IMR-90 (cell line): ENCODE data around the gene IL17B. TPM values are rescaled to one million over a fixed set of nuclear protein-coding genes. Genes with fewer than 3 reads are reported as not detected.
A peak's percentile ranks its signal among the peaks of the same experiment; 100 is the strongest.

Experiments
- ATAC-seq: fragments of 200-7000 bp; cut with Tn5 transposase; 2 replicates; pipeline ENCODE4 v1.9.1; 2020; ENCODE audit warnings: low read depth, mild to moderate bottlenecking, moderate library complexity
- BruUV-seq: library from RNA; stranded (reverse); fragments of 400-500 nt; replicated peaks from 2 replicates; lab custom pipeline; 2021; lab: Mats Ljungman, UMichigan
- CTCF ChIA-PET: fragments of 300-600 bp; formaldehyde crosslinking; extraction: SDS; loops from one replicate; lab custom pipeline; 2021; ENCODE audit warnings: antibody characterized with exemption; lab: Yijun Ruan, JAX
- POLR2A ChIA-PET: fragments of 300-600 bp; sonication (Branson Sonifier 250); formaldehyde crosslinking; loops from one replicate; lab custom pipeline; 2022; ENCODE audit warnings: antibody characterized with exemption; ENCODE audit not compliant: unreplicated experiment; lab: Charles Lee
- DNase-seq: peaks from one replicate; pipeline ENCODE4 v3.0.0; 2013
- H2AFZ ChIP-seq: replicated peaks from 2 replicates; pipeline ENCODE3; 2013; ENCODE audit warnings: low read length, mild to moderate bottlenecking; ENCODE audit not compliant: poor library complexity
- H2AK5ac ChIP-seq: 2 replicates; pipeline ENCODE4 v1.6.1; 2013; ENCODE audit warnings: low read depth, low read length, inconsistent platforms
- H2AK9ac ChIP-seq: replicated peaks from 2 replicates; pipeline ENCODE3; 2013; ENCODE audit warnings: mild to moderate bottlenecking, low read depth, low read length, moderate library complexity; ENCODE audit not compliant: poor library complexity
- H2BK120ac ChIP-seq: 2 replicates; pipeline ENCODE4 v1.6.1; 2013; ENCODE audit warnings: low read depth, low read length, inconsistent platforms
- H2BK15ac ChIP-seq: 3 replicates; pipeline ENCODE4 v1.6.1; 2013; ENCODE audit warnings: low read depth, low read length, inconsistent platforms
- H2BK20ac ChIP-seq: 2 replicates; pipeline ENCODE4 v1.6.1; 2013; ENCODE audit warnings: low read depth, mild to moderate bottlenecking, inconsistent platforms, low read length, moderate library complexity
- H2BK5ac ChIP-seq: 2 replicates; pipeline ENCODE4 v1.6.1; 2013; ENCODE audit warnings: mild to moderate bottlenecking, low read depth, low read length, inconsistent platforms; ENCODE audit not compliant: poor library complexity, severe bottlenecking
- H3K14ac ChIP-seq: replicated peaks from 2 replicates; pipeline ENCODE4 v1.6.1; 2013; ENCODE audit warnings: low read depth, low read length, inconsistent platforms
- H3K18ac ChIP-seq: 2 replicates; pipeline ENCODE4 v1.6.1; 2013; ENCODE audit warnings: low read depth, low read length, control low read depth
- H3K23ac ChIP-seq: 2 replicates; pipeline ENCODE4 v1.6.1; 2013; ENCODE audit warnings: low read depth, low read length, inconsistent platforms
- H3K27ac ChIP-seq: 2 replicates; pipeline ENCODE4 v1.5.1; 2013; ENCODE audit warnings: mild to moderate bottlenecking, control low read depth, low read length; ENCODE audit not compliant: insufficient read depth
- H3K27me3 ChIP-seq: 2 replicates; pipeline ENCODE4 v1.6.1; 2013; ENCODE audit warnings: low read length; ENCODE audit not compliant: control insufficient read depth, insufficient read depth
- H3K36me3 ChIP-seq: 2 replicates; pipeline ENCODE4 v1.6.1; 2013; ENCODE audit warnings: low read length, mixed read lengths; ENCODE audit not compliant: control insufficient read depth, insufficient read depth
- H3K4ac ChIP-seq: 2 replicates; pipeline ENCODE4 v1.6.1; 2013; ENCODE audit warnings: low read depth, low read length, inconsistent platforms
- H3K4me1 ChIP-seq: 2 replicates; pipeline ENCODE4 v1.6.1; 2013; ENCODE audit warnings: low read length, mixed read lengths; ENCODE audit not compliant: control insufficient read depth, insufficient read depth
- H3K4me2 ChIP-seq: 2 replicates; pipeline ENCODE4 v1.6.1; 2013; ENCODE audit warnings: low read depth, mild to moderate bottlenecking, control low read depth, low read length, moderate library complexity
- H3K4me3 ChIP-seq: 2 replicates; pipeline ENCODE4 v1.5.1; 2013; ENCODE audit warnings: low read depth, mild to moderate bottlenecking, control low read depth, low read length, moderate library complexity; ENCODE audit not compliant: insufficient read depth
- H3K56ac ChIP-seq: 2 replicates; pipeline ENCODE4 v1.6.1; 2013; ENCODE audit warnings: low read length, inconsistent platforms; ENCODE audit not compliant: insufficient read depth; ENCODE audit errors: extremely low read depth
- H3K79me1 ChIP-seq, 2 experiments: 2 replicates each; pipeline ENCODE4 v1.6.1; 2013; ENCODE audit warnings: low read length in 2 of 2, inconsistent platforms in 1 of 2, low read depth in 1 of 2
- H3K9ac ChIP-seq: 2 replicates; pipeline ENCODE4 v1.6.1; 2013; ENCODE audit warnings: low read depth, low read length, control low read depth
- H3K9me1 ChIP-seq: 2 replicates; pipeline ENCODE4 v1.6.1; 2013; ENCODE audit warnings: low read length, inconsistent platforms; ENCODE audit not compliant: insufficient read depth
- H3K9me3 ChIP-seq: 2 replicates; pipeline ENCODE4 v1.6.1; 2013; ENCODE audit warnings: low read length; ENCODE audit not compliant: control insufficient read depth, insufficient read depth
- H4K20me1 ChIP-seq: 2 replicates; pipeline ENCODE4 v1.6.1; 2013; ENCODE audit warnings: low read length, inconsistent platforms; ENCODE audit not compliant: insufficient read depth
- H4K5ac ChIP-seq: 2 replicates; pipeline ENCODE4 v1.6.1; 2013; ENCODE audit warnings: mild to moderate bottlenecking, low read depth, low read length, control low read depth
- H4K8ac ChIP-seq, 2 experiments: 2 replicates each; pipeline ENCODE4 v1.6.1; 2013; ENCODE audit warnings: low read depth in 2 of 2, low read length in 2 of 2, control low read depth in 1 of 2, inconsistent platforms in 1 of 2
- H4K91ac ChIP-seq: 2 replicates; pipeline ENCODE4 v1.6.1; 2013; ENCODE audit warnings: low read depth, low read length, inconsistent platforms; ENCODE audit not compliant: insufficient read depth
- CHD1 ChIP-seq: IDR thresholded peaks from 2 replicates; pipeline ENCODE4 v1.6.1; 2012; ENCODE audit warnings: low read depth, low read length, improper control_type of control experiment
- MAZ ChIP-seq: IDR thresholded peaks from 2 replicates; pipeline ENCODE4 v1.6.1; 2012; ENCODE audit warnings: low read depth, mild to moderate bottlenecking, low read length, improper control_type of control experiment, moderate library complexity, borderline replicate concordance
- MXI1 ChIP-seq: IDR thresholded peaks from 2 replicates; pipeline ENCODE4 v1.6.1; 2012; ENCODE audit warnings: low read depth, mild to moderate bottlenecking, low read length, moderate library complexity, borderline replicate concordance
- RAD21 ChIP-seq: IDR thresholded peaks from 2 replicates; pipeline ENCODE4 v1.6.1; 2012; ENCODE audit warnings: low read length, improper control_type of control experiment
- WGBS, 2 experiments: methylation state at CpG; one replicate each; pipeline versions ENCODE4 v1.1.5 to v1.1.7; 2013; ENCODE audit warnings: missing lambda C conversion rate in 2 of 2; ENCODE audit not compliant: insufficient read length in 1 of 2; ENCODE audit errors: extremely low coverage in 2 of 2; 5-methylcytosine and 5-hydroxymethylcytosine counted together
- dilution Hi-C: fragments of 300-500 bp; cut with HindIII; formaldehyde crosslinking; loops from one replicate; pipeline ENCODE4 v1.14.3; 2018; ENCODE audit warnings: low sequenced_read_pairs; ENCODE audit not compliant: unreplicated experiment
- in situ Hi-C: fragments of 300-500 bp; cut with MboI; formaldehyde crosslinking; loops from 3 replicates; pipeline ENCODE4 v1.14.3; 2019; ENCODE audit warnings: low sequenced_read_pairs, inconsistent platforms, mixed read lengths
- intact Hi-C: fragments of 100-400 bp; cut with micrococcal nuclease; formaldehyde crosslinking; loops from 2 replicates; pipeline ENCODE4 v1.10.0; 2022
- polyA plus RNA-seq, 3 experiments: library from polyadenylated mRNA; depleted of rRNA; stranded (reverse); fragments of >200 nt; gene quantifications; 2 replicates each; pipeline ENCODE4 v1.2.3, GENCODE V29; 2012; ENCODE audit warnings: low replicate concordance in 1 of 3
- total RNA-seq: library from RNA; depleted of rRNA; stranded (reverse); fragments of >200 nt; gene quantifications from 2 replicates; pipeline ENCODE4 v1.2.3, GENCODE V29; 2012

Gene IL17B
- total and polyA plus RNA-seq, 2 of the 4 experiments (the other 2 are of a cell fraction): 0.31 TPM; not detected in 1

GRCh38 chr5:149419532-149419858 is 40.4 kb upstream of the IL17B start:
- H3K4me2 ChIP-seq: peak overlapping the region; percentile 3; the same call in 1 of the 2 replicates
- peak overlapping the region; percentile 99 for H2BK120ac ChIP-seq
- dilution Hi-C loops: no loop called here
- H4K20me1 ChIP-seq: peaks cover 77% of the 10 kb centered on the region
- peak overlapping the region; percentile 87 for H2BK5ac ChIP-seq
- H3K4ac ChIP-seq: peak overlapping the region; percentile 86
- H3K27me3 ChIP-seq: no peaks in the 10 kb centered on the region
- in situ Hi-C loops: no loop called here
- H3K9me1 ChIP-seq: peaks cover 27% of the 10 kb centered on the region
- H3K36me3 ChIP-seq: peaks cover 81% of the 10 kb centered on the region
- H2AK5ac ChIP-seq: peak overlapping the region; percentile 69
- peak overlapping the region; percentile 46 for H4K5ac ChIP-seq
- peak overlapping the region; percentile 69 for H2AK9ac ChIP-seq
- no TSS peak for BruUV-seq
- no peaks in the 10 kb centered on the region for H3K9me3 ChIP-seq
- H4K91ac ChIP-seq: peak overlapping the region; percentile 76
- peaks cover 19 to 87% of the 10 kb centered on the region in 2 experiments for H3K79me1 ChIP-seq
- intact Hi-C loops: no loop called here
- peak overlapping the region; percentile 52 for H3K9ac ChIP-seq
- H3K27ac ChIP-seq: peak overlapping the region; percentile 99
- 0 out of 2 replicates have a peak overlapping the region, but pooled peaks have one; percentile 40 for H3K56ac ChIP-seq
- peak overlapping the region; percentile 69 for H3K14ac ChIP-seq
- peak overlapping the region; percentile 73 for H3K18ac ChIP-seq
- H3K4me3 ChIP-seq: no peak overlapping the region
- CTCF ChIA-PET: interaction anchor here (1.3 kb wide), 2 partner anchors 15 kb away, joined by 3 to 4 read pairs; no protein-coding TSS in a partner anchor
- POLR2A ChIA-PET: interaction anchor here (0.8 kb wide), 1 partner anchor 13 kb away, joined by 8 read pairs; no protein-coding TSS in a partner anchor
- DNase-seq: no peak
- TF ChIP-seq CHD1: no peak
- TF ChIP-seq MXI1: no peak
- no peak for TF ChIP-seq RAD21
- no peak for TF ChIP-seq MAZ
- WGBS, 2 experiments: 28% methylated on average over 2 of the region's 3 CpGs; no CpG with 5 or more reads in 1 of the 2 experiments
- H2BK15ac ChIP-seq: 0 out of 3 replicates have a peak overlapping the region, but pooled peaks have one; percentile 39
- H3K4me1 ChIP-seq: peaks cover 79% of the 10 kb centered on the region
- peak overlapping the region; percentile 58; the same call in 1 of the 2 replicates for H2BK20ac ChIP-seq
- peak overlapping the region; percentile 82 for H3K23ac ChIP-seq
- no peak for ATAC-seq
- peak overlapping the region; percentile 70 to 79; a peak in 3 of 4 replicates for H4K8ac ChIP-seq
- no peak overlapping the region for H2AFZ ChIP-seq
